Measurements from ENCODE around the gene F12. TPM values are rescaled to one million over a fixed set of nuclear protein-coding genes. Genes with fewer than 3 reads are reported as not detected.

The F12 gene
- total and polyA plus RNA-seq, 2 donors (not counting 3 experiments of a cell fraction or from before 2014, with no cell fraction given) = 1.00 to 1.4 TPM

GRCh38 chr5:177372910-177373309, 36.5 kb downstream of the F12 start:
- no peaks in the 10 kb centered on the region for H4K20me1 ChIP-seq (replicated peaks; ENCODE audit: control insufficient read depth, extremely low read depth, insufficient read depth, low read length)
- H3K4me2 ChIP-seq (ENCODE audit: insufficient read depth, low read length) = no peak overlapping the region
- POLR2A ChIA-PET = interaction anchor here (0.9 kb wide), 1 partner anchor 63 kb away, joined by 3 read pairs; no protein-coding TSS in a partner anchor
- H3K9me1 ChIP-seq (replicated peaks; ENCODE audit: control insufficient read depth, extremely low read depth, insufficient read depth, low read length) = no peaks in the 10 kb centered on the region
- DNase-seq (ENCODE audit: low read depth, low spot score) = no peak
- no peaks in the 10 kb centered on the region for H3K36me3 ChIP-seq (ENCODE audit: control insufficient read depth in 2 of 2, extremely low read depth in 1 of 2, insufficient read depth in 2 of 2, low read length in 2 of 2)
- no peak overlapping the region for H3K4me3 ChIP-seq (replicated peaks in 1 of 3; ENCODE audit: insufficient read depth in 1 of 3, low read depth in 1 of 3, low read length in 3 of 3)
- CTCF ChIA-PET = interaction anchor here (0.8 to 5.8 kb wide), 8 partner anchors 11 to 261 kb away, joined by 3 to 64 read pairs (median 4); partner anchors contain the start of gene SLC34A1
- H3K9me3 ChIP-seq (replicated peaks; ENCODE audit: control insufficient read depth, insufficient read depth, low read length) = no peaks in the 10 kb centered on the region
- BruUV-seq (replicated peaks) = no TSS peak
- no peaks in the 10 kb centered on the region for H3K27me3 ChIP-seq (ENCODE audit: control insufficient read depth in 2 of 2, insufficient read depth in 2 of 2, low read length in 2 of 2)
- TF ChIP-seq EZH2 (IDR thresholded peaks at IDR 0.05; ENCODE audit: borderline replicate concordance, low read depth, low read length, severe bottlenecking) (no peak), GATA2 (IDR thresholded peaks at IDR 0.05; ENCODE audit: insufficient read depth, insufficient read length, low read depth, low read length) (no peak), MYC (IDR thresholded peaks at IDR 0.05; ENCODE audit: low read depth, low read length) (no peak), JUN (IDR thresholded peaks at IDR 0.05; ENCODE audit: borderline replicate concordance, insufficient read depth, insufficient read length, low read depth) (no peak), FOS (IDR thresholded peaks at IDR 0.05; ENCODE audit: borderline replicate concordance, insufficient read depth, low read length) (no peak), POLR2AphosphoS5 (IDR thresholded peaks at IDR 0.05; ENCODE audit: insufficient read depth, low read depth, low read length) (no peak), MAX (IDR thresholded peaks at IDR 0.05; ENCODE audit: insufficient read depth, insufficient read length) (no peak), POLR2A (IDR thresholded peaks at IDR 0.05; ENCODE audit: low read depth, low read length) (no peak), CTCF (IDR thresholded peaks at IDR 0.05; ENCODE audit: extremely low read depth in 1 of 2, insufficient read depth in 1 of 2, low read depth in 1 of 2, low read length in 2 of 2) (no peak)
- no peaks in the 10 kb centered on the region for H3K79me2 ChIP-seq (ENCODE audit: control insufficient read depth, insufficient read depth, low read length)
- no peak for FAIRE-seq
- no peak overlapping the region for H3K9ac ChIP-seq (replicated peaks; ENCODE audit: extremely low read depth, insufficient read depth, low read length)
- dilution Hi-C loops (cut with MboI; ENCODE audit: extremely low pct_ligation_motif_present, low sequenced_read_pairs) (no loop called here), intact Hi-C loops (cut with micrococcal nuclease) (no loop called here)
- H3K27ac ChIP-seq (ENCODE audit: insufficient read depth, low read depth, low read length) = no peak overlapping the region
- no peak overlapping the region for H2AFZ ChIP-seq (ENCODE audit: low read depth, low read length)
- peaks cover 15% of the 10 kb centered on the region for H3K4me1 ChIP-seq (ENCODE audit: control insufficient read depth, extremely low read depth, insufficient read depth, low read length)
